SH-SY5Y (cell line): ENCODE measurements around the gene PARD3.

Experiments
- GATA2 ChIP-seq: IDR thresholded peaks from 2 replicates; pipeline ENCODE4 v1.6.1; 2011; ENCODE audit warnings: mild to moderate bottlenecking, low read depth, low read length
- GATA3 ChIP-seq: IDR thresholded peaks from 2 replicates; pipeline ENCODE4 v1.6.1; 2011; ENCODE audit warnings: low read depth, mild to moderate bottlenecking, low read length, moderate library complexity

GRCh38 chr10:34581801-34582532 lies 233.1 kb downstream of the PARD3 start:
- TF ChIP-seq GATA2 (no peak), GATA3 (no peak)
